NCI-H2171 treated with DMSO at 0.1 percent for 48 hours (cell line): Measurements from ENCODE around the gene HAGHL.
"Not testable (repeated sequence)": the region's sequence is repeated elsewhere in the genome, so short reads cannot be mapped to it uniquely, and the experiment has no call there.

Experiments used
- DNase-seq: peaks from one replicate; lab custom pipeline; 2025; lab: John Stamatoyannopoulos, UW

Gene HAGHL

GRCh38 chr16:734981-735881, 8.3 kb downstream of the HAGHL start:
- DNase-seq, result no peak

- no peak for DNase-seq
Observed at GRCh38 chr16:735982-736453, 9.1 kb downstream of the HAGHL start.

DNA sequence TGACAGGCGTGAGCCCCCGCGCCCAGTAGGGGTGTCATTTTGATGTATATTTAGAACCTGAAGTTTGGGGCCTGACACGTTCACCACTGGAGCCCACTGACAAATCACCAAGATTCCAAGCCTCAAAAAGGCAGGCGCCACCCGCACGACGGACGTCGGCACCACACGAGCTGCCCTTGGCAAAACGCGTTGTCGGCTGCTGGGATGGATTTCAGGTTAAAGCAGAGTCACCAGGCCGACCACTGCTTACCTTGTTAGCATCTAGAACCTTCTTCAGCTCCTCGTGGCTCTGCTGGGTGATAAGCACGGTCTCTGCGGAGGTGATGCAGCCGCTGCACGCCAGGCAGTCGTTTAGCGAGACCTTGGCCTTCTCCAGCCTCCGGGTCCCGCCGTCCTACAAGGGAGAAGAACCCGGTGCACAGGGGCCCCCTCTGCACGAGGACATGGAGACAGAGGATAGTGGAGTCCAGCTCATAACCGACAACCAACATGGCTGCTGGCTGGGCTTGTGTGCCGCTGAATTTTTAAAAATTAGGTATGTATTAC, 10.1 kb downstream of the HAGHL start:
- DNase-seq, result no peak

GRCh38 chr16:739560-740458, 12.9 kb downstream of the HAGHL start:
- DNase-seq, result no peak

GRCh38 chr16:740459-740763, 13.5 kb downstream of the HAGHL start:
- DNase-seq, result no peak

- DNase-seq, result peak; percentile 85
Observed at GRCh38 chr16:740764-741505, 14.0 kb downstream of the HAGHL start, which contains the start of gene CIAO3. TSS of gene CIAO3 (minus strand) at chr16:740997. CDS start at chr16:740985, 12 bp downstream.

- no peak for DNase-seq
Observed at GRCh38 chr16:741986-742629, 15.2 kb downstream of the HAGHL start.

- not testable (repeated sequence) for DNase-seq
Observed at GRCh38 chr16:742894-743293, 16.0 kb downstream of the HAGHL start.

GRCh38 chr16:743794-744500, 17.0 kb downstream of the HAGHL start:
- no peak for DNase-seq

DNA sequence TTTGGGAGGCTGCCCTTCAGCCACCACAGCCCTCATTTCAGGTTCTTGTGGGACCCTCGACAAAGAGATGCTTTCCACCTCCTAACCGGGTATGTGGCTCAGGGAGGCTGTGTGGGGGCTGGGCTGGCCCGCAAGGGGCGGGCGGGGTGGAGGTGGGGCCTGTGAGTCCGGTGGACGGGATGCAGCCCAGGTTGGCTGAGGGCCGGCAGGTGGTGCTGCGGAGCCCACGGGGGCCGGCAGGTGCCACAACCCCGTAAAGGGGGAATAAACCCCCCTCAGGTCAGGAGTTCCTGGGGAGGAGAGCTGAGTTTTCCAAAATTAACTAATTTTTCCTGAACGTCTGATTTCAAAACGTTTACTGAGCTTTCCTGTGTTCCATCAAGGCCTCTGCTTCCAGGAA, 18.8 kb downstream of the HAGHL start:
- DNase-seq, result no peak

- no peak for DNase-seq
Observed at GRCh38 chr16:746637-747036, 19.7 kb downstream of the HAGHL start.

GRCh38 chr16:747978-748746, 21.3 kb downstream of the HAGHL start:
- DNase-seq, result no peak

DNA sequence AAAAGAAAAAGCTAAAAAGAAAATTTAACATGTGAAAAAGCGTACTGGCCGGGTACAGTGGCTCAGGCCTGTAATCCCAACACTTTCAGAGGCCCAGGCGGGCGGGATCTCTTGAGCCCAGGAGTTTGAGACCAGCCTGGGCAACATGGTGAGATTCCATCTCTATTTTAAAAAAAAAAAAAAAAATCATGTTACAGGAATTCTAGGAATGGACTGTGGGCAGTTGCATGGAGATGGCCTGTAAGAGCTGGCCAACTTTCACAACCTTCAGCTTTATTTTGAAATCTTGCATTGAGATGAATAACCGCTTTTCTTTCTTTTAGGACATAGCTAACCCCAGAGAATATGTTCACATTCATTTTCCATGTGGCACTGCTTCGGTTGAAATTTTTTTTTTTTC, 22.1 kb downstream of the HAGHL start:
- DNase-seq, result no peak

GRCh38 chr16:750485-750884, 23.6 kb downstream of the HAGHL start:
- DNase-seq, result no peak

- no peak for DNase-seq
Observed at GRCh38 chr16:751152-752006, 24.5 kb downstream of the HAGHL start.

DNA sequence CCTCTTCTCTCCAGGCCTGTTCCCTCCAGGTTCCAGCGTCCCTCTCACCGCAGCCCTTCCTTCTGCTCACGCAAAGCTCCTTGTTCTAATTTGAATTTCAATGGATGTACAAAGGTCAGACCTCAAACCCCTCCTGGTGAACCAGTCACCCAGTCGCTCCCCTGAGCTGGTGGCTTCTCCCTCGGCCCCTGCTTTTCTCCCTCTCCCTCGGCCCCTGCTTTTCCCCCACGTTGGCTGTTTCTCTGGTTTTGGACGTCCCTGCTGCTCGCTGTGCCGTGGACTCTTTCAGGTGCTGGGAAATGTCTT, 25.1 kb downstream of the HAGHL start:
- no peak for DNase-seq

GRCh38 chr16:754121-754607, 27.3 kb downstream of the HAGHL start:
- DNase-seq, result not testable (repeated sequence)

GRCh38 chr16:754656-755055, 27.8 kb downstream of the HAGHL start:
- no peak for DNase-seq

- DNase-seq, result no peak
Observed at GRCh38 chr16:756428-756827, 29.5 kb downstream of the HAGHL start.
